ENCODE results near the gene WAPL.
"Not testable (repeated sequence)": the region's sequence is repeated elsewhere in the genome, so short reads cannot be mapped to it uniquely, and the experiment has no call there.

Gene WAPL

DNA sequence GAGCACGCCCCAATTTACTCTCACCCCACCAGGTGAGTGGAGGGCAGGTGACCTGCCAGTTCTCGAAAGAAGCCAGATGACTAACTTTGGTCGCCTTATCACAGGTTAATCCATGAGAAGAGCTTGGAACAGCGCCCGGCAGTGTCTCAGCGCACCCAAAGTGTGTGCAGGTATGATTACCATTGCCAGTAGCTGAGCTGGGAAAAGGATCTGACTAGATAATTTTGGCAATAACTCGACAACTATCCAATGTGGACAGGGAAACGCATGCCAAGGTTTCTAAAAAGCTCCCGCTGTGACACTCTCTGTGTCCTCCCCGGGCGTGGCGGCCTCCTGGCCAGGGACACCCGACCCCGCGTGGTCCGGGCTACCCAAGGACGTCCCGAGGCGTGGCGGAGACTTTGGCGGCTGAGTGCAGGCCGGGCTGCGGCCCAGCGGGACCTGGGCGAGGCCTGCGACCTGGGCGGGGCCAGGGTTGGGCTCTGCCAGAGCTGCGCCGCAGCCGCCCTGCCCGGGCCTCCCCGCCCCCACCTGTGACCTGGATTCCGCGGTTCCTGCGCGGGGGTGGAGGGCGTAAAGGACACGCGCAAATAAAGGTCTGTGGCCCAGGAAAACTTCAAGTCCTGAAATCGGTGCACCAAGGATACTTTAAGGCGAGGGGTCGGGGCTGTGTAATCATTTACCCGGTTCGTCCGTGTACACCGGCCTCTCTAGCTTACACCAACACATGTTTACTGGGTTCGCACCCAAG lies 13.7 kb upstream of the WAPL start:
- no peak overlapping the region for H3K4me2 ChIP-seq (ENCODE audit: low read depth, low read length, poor library complexity, severe bottlenecking)

DNA sequence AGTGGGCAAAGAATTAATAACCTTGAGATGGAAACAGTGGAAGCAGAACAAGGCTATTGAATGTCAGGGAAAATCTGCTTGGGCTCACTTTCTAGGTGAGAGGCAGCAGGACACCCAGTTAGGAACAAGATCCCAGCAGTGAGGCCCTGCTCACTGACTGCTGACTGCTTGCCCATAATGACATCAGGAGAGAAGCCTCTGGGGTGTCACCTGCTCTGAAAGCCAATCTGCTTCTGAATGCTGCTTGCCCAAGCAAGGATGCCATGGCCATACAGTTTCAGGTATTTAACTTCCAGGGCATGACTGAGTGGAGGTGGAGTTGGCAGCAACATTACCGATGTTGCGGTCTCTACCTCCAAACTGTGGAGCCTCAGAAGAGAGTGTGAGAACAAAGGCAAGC lies 11.7 kb upstream of the WAPL start:
- Histone ChIP-seq H2AFZ (ENCODE audit: low read length) (no peak overlapping the region), H3F3A (ENCODE audit: low read depth) (no peaks in the 10 kb centered on the region), H3K4me2 (ENCODE audit: low read depth, low read length, poor library complexity, severe bottlenecking) (no peak overlapping the region), H3K36me3 (ENCODE audit: insufficient read depth, low read length) (no peaks in the 10 kb centered on the region), H3K9me2 (replicated peaks; ENCODE audit: low read depth, low read length) (no peaks in the 10 kb centered on the region), H3K9me3 (ENCODE audit: insufficient read depth, low read depth, low read length) (no peaks in the 10 kb centered on the region), H3K27me3 (ENCODE audit: insufficient read depth, low read length, poor library complexity, severe bottlenecking) (no peaks in the 10 kb centered on the region), H4K20me1 (ENCODE audit: insufficient read depth, low read length, poor library complexity, severe bottlenecking) (no peaks in the 10 kb centered on the region), H3K9ac (ENCODE audit: low read depth, low read length, poor library complexity, severe bottlenecking) (no peak overlapping the region), H3K79me2 (ENCODE audit: insufficient read depth, low read length) (no peaks in the 10 kb centered on the region), H3K4me3 (ENCODE audit: low read length, poor library complexity, severe bottlenecking) (no peak overlapping the region), H3K4me1 (ENCODE audit: insufficient read depth, low read length, poor library complexity, severe bottlenecking) (no peaks in the 10 kb centered on the region)
- TF ChIP-seq EZH2phosphoT487 (IDR thresholded peaks at IDR 0.05; ENCODE audit: borderline replicate concordance) = no peak
- TF ChIP-seq, protein P1, sequence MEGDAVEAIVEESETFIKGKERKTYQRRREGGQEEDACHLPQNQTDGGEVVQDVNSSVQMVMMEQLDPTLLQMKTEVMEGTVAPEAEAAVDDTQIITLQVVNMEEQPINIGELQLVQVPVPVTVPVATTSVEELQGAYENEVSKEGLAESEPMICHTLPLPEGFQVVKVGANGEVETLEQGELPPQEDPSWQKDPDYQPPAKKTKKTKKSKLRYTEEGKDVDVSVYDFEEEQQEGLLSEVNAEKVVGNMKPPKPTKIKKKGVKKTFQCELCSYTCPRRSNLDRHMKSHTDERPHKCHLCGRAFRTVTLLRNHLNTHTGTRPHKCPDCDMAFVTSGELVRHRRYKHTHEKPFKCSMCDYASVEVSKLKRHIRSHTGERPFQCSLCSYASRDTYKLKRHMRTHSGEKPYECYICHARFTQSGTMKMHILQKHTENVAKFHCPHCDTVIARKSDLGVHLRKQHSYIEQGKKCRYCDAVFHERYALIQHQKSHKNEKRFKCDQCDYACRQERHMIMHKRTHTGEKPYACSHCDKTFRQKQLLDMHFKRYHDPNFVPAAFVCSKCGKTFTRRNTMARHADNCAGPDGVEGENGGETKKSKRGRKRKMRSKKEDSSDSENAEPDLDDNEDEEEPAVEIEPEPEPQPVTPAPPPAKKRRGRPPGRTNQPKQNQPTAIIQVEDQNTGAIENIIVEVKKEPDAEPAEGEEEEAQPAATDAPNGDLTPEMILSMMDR (conservative IDR thresholded peaks at IDR 0.05; ENCODE audit: low read length) = no peak

More for the DNA sequence above, 13.7 kb upstream of the WAPL start:
- H3K9me2 ChIP-seq (replicated peaks; ENCODE audit: low read depth, low read length) = no peaks in the 10 kb centered on the region
- no peaks in the 10 kb centered on the region for H3K9me3 ChIP-seq (ENCODE audit: insufficient read depth, low read depth, low read length)
- H3K4me3 ChIP-seq (ENCODE audit: low read length, poor library complexity, severe bottlenecking) = no peak overlapping the region
- TF ChIP-seq, protein P1 (conservative IDR thresholded peaks at IDR 0.05; ENCODE audit: low read length) = no peak
- no peak for TF ChIP-seq EZH2phosphoT487 (IDR thresholded peaks at IDR 0.05; ENCODE audit: borderline replicate concordance)
- H3K79me2 ChIP-seq (ENCODE audit: insufficient read depth, low read length) = no peaks in the 10 kb centered on the region
- H3K36me3 ChIP-seq (ENCODE audit: insufficient read depth, low read length) = no peaks in the 10 kb centered on the region
- no peak overlapping the region for H2AFZ ChIP-seq (ENCODE audit: low read length)
- H4K20me1 ChIP-seq (ENCODE audit: insufficient read depth, low read length, poor library complexity, severe bottlenecking) = no peaks in the 10 kb centered on the region
- no peaks in the 10 kb centered on the region for H3K27me3 ChIP-seq (ENCODE audit: insufficient read depth, low read length, poor library complexity, severe bottlenecking)
- H3K4me1 ChIP-seq (ENCODE audit: insufficient read depth, low read length, poor library complexity, severe bottlenecking) = no peaks in the 10 kb centered on the region
- H3F3A ChIP-seq (ENCODE audit: low read depth) = no peaks in the 10 kb centered on the region
- H3K9ac ChIP-seq (ENCODE audit: low read depth, low read length, poor library complexity, severe bottlenecking) = no peak overlapping the region

GRCh38 chr10:86528736-86529135 lies 7.1 kb upstream of the WAPL start:
- not testable (repeated sequence) for H3F3A ChIP-seq (ENCODE audit: low read depth); H3K9ac ChIP-seq (ENCODE audit: low read depth, low read length, poor library complexity, severe bottlenecking); H3K9me2 ChIP-seq (replicated peaks; ENCODE audit: low read depth, low read length); H3K36me3 ChIP-seq (ENCODE audit: insufficient read depth, low read length); H3K79me2 ChIP-seq (ENCODE audit: insufficient read depth, low read length); H2AFZ ChIP-seq (ENCODE audit: low read length); H4K20me1 ChIP-seq (ENCODE audit: insufficient read depth, low read length, poor library complexity, severe bottlenecking); H3K9me3 ChIP-seq (ENCODE audit: insufficient read depth, low read depth, low read length); H3K4me3 ChIP-seq (ENCODE audit: low read length, poor library complexity, severe bottlenecking); H3K27me3 ChIP-seq (ENCODE audit: insufficient read depth, low read length, poor library complexity, severe bottlenecking); H3K4me2 ChIP-seq (ENCODE audit: low read depth, low read length, poor library complexity, severe bottlenecking)
- peaks cover 11% of the 10 kb centered on the region for H3K4me1 ChIP-seq (ENCODE audit: insufficient read depth, low read length, poor library complexity, severe bottlenecking)

DNA sequence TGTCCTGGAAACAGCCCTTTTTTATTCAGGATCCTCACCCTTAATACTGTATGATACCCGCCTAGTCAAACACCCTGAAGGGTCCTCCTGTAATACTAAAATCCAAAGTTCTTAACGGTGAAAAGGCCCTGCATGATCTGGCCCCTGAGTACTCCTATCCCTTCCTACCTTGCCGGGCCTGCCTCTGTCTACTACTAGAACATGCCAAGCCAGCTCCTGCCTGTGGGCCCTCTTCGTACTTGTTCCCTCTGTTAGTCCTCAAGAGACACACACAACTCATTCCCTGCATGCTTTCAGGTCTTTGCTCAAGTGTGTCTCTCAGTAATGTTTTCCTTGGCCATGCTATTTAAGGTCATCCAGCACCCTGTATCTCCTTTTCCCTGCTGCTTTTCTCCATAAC lies 5.0 kb upstream of the WAPL start:
- TF ChIP-seq, protein P1 (conservative IDR thresholded peaks at IDR 0.05; ENCODE audit: low read length) = no peak
- no peak for TF ChIP-seq EZH2phosphoT487 (IDR thresholded peaks at IDR 0.05; ENCODE audit: borderline replicate concordance)
- Histone ChIP-seq H3K4me1 (ENCODE audit: insufficient read depth, low read length, poor library complexity, severe bottlenecking) (peaks cover 26% of the 10 kb centered on the region), H3K27me3 (ENCODE audit: insufficient read depth, low read length, poor library complexity, severe bottlenecking) (no peaks in the 10 kb centered on the region), H3K9me3 (ENCODE audit: insufficient read depth, low read depth, low read length) (no peaks in the 10 kb centered on the region), H3K9ac (ENCODE audit: low read depth, low read length, poor library complexity, severe bottlenecking) (no peak overlapping the region), H3K4me3 (ENCODE audit: low read length, poor library complexity, severe bottlenecking) (no peak overlapping the region), H3K9me2 (replicated peaks; ENCODE audit: low read depth, low read length) (no peaks in the 10 kb centered on the region), H3F3A (ENCODE audit: low read depth) (no peaks in the 10 kb centered on the region), H2AFZ (ENCODE audit: low read length) (no peak overlapping the region), H4K20me1 (ENCODE audit: insufficient read depth, low read length, poor library complexity, severe bottlenecking) (no peaks in the 10 kb centered on the region), H3K4me2 (ENCODE audit: low read depth, low read length, poor library complexity, severe bottlenecking) (no peak overlapping the region), H3K79me2 (ENCODE audit: insufficient read depth, low read length) (peaks cover 26% of the 10 kb centered on the region), H3K36me3 (ENCODE audit: insufficient read depth, low read length) (no peaks in the 10 kb centered on the region)

- not testable (repeated sequence) for H3K4me3 ChIP-seq (ENCODE audit: low read length, poor library complexity, severe bottlenecking); H3K4me2 ChIP-seq (ENCODE audit: low read depth, low read length, poor library complexity, severe bottlenecking); H3K36me3 ChIP-seq (ENCODE audit: insufficient read depth, low read length); H3F3A ChIP-seq (ENCODE audit: low read depth); H3K9me3 ChIP-seq (ENCODE audit: insufficient read depth, low read depth, low read length); H3K27me3 ChIP-seq (ENCODE audit: insufficient read depth, low read length, poor library complexity, severe bottlenecking); H3K9ac ChIP-seq (ENCODE audit: low read depth, low read length, poor library complexity, severe bottlenecking); H4K20me1 ChIP-seq (ENCODE audit: insufficient read depth, low read length, poor library complexity, severe bottlenecking); H2AFZ ChIP-seq (ENCODE audit: low read length); H3K9me2 ChIP-seq (replicated peaks; ENCODE audit: low read depth, low read length)
- Histone ChIP-seq H3K4me1 (ENCODE audit: insufficient read depth, low read length, poor library complexity, severe bottlenecking) (peaks cover 26% of the 10 kb centered on the region), H3K79me2 (ENCODE audit: insufficient read depth, low read length) (peaks cover 34% of the 10 kb centered on the region)
Measured at GRCh38 chr10:86525713-86526112, 4.1 kb upstream of the WAPL start.
